Measurements from ENCODE around the gene PLGRKT.
"Not testable (repeated sequence)": the region's sequence is repeated elsewhere in the genome, so short reads cannot be mapped to it uniquely, and the experiment has no call there.

The PLGRKT gene

DNA sequence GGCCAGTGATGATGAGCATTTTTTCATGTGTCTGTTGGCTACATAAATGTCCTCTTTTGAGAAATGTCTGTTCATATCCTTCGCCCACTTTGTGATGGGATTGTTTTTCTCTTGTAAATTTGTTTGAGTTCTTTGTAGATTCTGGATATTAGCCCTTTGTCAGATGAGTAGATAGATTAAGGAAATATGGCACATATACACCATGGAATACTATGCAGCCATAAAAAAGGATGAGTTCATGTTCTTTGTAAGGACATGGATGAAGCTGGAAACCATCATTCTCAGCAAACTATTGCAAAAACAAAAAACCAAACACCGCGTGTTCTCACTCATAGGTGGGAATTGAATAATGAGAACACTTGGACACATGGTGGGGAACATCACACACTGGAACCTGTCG, 7.4 kb upstream of the PLGRKT start:
- not testable (repeated sequence) for H3K27ac ChIP-seq (ENCODE audit: low read depth in 2 of 2, low read length in 2 of 2); H3K4me3 ChIP-seq (ENCODE audit: low read length in 2 of 2); H3K9ac ChIP-seq (ENCODE audit: low read depth in 1 of 2, low read length in 2 of 2); H3K4me1 ChIP-seq (ENCODE audit: control insufficient read depth in 2 of 2, insufficient read depth in 2 of 2, low read length in 2 of 2); H3K27me3 ChIP-seq (ENCODE audit: control insufficient read depth in 2 of 2, insufficient read depth in 2 of 2, low read length in 2 of 2); H3K9me3 ChIP-seq (ENCODE audit: control insufficient read depth in 2 of 2, low read length in 2 of 2); H3K36me3 ChIP-seq (ENCODE audit: control insufficient read depth in 2 of 2, insufficient read depth in 2 of 2, low read length in 2 of 2)

DNA sequence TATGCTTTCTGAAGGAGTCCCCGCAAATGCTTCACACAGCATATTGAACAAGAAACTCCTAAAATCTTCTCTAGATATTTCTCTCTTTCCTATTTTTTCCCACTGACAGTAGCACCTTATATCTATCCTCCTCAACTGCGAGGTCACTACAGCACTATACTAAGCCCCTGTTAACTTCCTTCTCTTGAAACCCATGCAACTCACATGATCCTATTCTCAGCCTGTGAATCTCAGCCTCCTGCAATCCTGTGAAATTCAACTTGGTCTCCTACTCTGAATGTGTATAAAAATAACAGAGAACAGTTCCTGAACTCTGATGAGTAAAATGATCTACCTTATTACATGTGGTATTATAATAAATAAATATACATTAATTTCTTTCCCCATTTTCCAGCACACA, 6.1 kb upstream of the PLGRKT start:
- H3K27ac ChIP-seq (ENCODE audit: low read depth in 2 of 2, low read length in 2 of 2) = no peak overlapping the region
- no peak overlapping the region for H3K4me3 ChIP-seq (ENCODE audit: low read length in 2 of 2)
- no peaks in the 10 kb centered on the region for H3K27me3 ChIP-seq (ENCODE audit: control insufficient read depth in 2 of 2, insufficient read depth in 2 of 2, low read length in 2 of 2)
- no peaks in the 10 kb centered on the region for H3K9me3 ChIP-seq (ENCODE audit: control insufficient read depth in 2 of 2, low read length in 2 of 2)
- peaks cover 0 to 1% of the 10 kb centered on the region in 2 donors for H3K4me1 ChIP-seq (ENCODE audit: control insufficient read depth in 2 of 2, insufficient read depth in 2 of 2, low read length in 2 of 2)
- no peak overlapping the region for H3K9ac ChIP-seq (ENCODE audit: low read depth in 1 of 2, low read length in 2 of 2)
- no peaks in the 10 kb centered on the region for H3K36me3 ChIP-seq (ENCODE audit: control insufficient read depth in 2 of 2, insufficient read depth in 2 of 2, low read length in 2 of 2)

DNA sequence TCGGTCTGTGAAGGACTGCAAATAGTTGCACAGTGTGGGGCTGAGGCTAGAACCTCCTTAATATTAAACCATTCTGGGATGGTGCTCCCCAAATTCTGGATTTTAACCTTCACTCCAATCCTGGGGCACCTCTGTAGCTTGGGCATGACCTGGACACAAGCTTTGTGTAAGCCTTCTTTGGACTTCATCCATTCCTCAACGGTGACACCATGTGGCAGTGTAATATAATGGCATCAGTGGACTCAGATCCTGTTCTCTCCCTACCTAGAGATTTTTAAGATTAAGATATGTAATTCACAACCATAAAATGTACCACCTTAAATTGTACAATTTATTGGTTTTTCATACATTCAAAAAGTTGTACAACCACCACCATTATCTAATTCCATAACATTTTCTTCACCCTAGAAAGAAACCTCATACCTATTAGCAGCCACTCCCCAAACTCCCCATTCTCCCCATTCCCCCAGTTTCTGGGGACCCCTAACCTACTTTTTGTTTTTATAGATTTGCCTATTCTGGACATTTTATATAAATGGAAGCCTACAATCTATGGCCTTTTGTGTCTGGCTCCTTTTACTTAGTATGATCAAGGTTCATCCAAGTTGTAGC, 4.8 kb upstream of the PLGRKT start:
- Histone ChIP-seq H3K9ac (ENCODE audit: low read depth in 1 of 2, low read length in 2 of 2) (no peak overlapping the region), H3K4me1 (ENCODE audit: control insufficient read depth in 2 of 2, insufficient read depth in 2 of 2, low read length in 2 of 2) (peaks cover 5 to 10% of the 10 kb centered on the region in 2 donors), H3K9me3 (ENCODE audit: control insufficient read depth in 2 of 2, low read length in 2 of 2) (no peaks in the 10 kb centered on the region), H3K36me3 (ENCODE audit: control insufficient read depth in 2 of 2, insufficient read depth in 2 of 2, low read length in 2 of 2) (no peaks in the 10 kb centered on the region), H3K27ac (ENCODE audit: low read depth in 2 of 2, low read length in 2 of 2) (no peak overlapping the region), H3K4me3 (ENCODE audit: low read length in 2 of 2) (no peak overlapping the region), H3K27me3 (ENCODE audit: control insufficient read depth in 2 of 2, insufficient read depth in 2 of 2, low read length in 2 of 2) (no peaks in the 10 kb centered on the region)

DNA sequence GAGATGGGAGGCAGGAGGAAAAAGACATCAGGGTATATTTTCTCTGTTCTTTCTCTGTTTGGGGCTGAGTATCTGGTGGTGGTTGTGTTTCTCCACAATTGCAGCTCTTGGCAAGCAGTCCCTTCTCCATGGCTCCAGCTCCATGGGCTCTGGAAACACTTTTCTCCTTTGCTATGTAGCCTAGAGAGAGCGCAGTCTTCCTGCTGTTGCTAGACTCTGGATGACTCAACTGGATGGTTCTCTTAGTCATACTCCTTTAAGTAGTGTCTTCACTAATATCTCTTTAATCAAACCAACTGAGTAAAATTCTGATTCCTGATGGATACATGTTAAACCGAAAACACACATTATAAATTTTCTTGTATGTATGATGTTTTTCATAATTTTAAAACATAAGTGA, 3.3 kb upstream of the PLGRKT start:
- Histone ChIP-seq H3K27ac (ENCODE audit: low read depth in 2 of 2, low read length in 2 of 2) (no peak overlapping the region), H3K36me3 (ENCODE audit: control insufficient read depth in 2 of 2, insufficient read depth in 2 of 2, low read length in 2 of 2) (peaks cover 0 to under 1% of the 10 kb centered on the region in 2 donors), H3K27me3 (ENCODE audit: control insufficient read depth in 2 of 2, insufficient read depth in 2 of 2, low read length in 2 of 2) (no peaks in the 10 kb centered on the region), H3K9ac (ENCODE audit: low read depth in 1 of 2, low read length in 2 of 2) (no peak overlapping the region), H3K9me3 (ENCODE audit: control insufficient read depth in 2 of 2, low read length in 2 of 2) (no peaks in the 10 kb centered on the region), H3K4me1 (ENCODE audit: control insufficient read depth in 2 of 2, insufficient read depth in 2 of 2, low read length in 2 of 2) (peaks cover 7 to 15% of the 10 kb centered on the region in 2 donors), H3K4me3 (ENCODE audit: low read length in 2 of 2) (no peak overlapping the region)

DNA sequence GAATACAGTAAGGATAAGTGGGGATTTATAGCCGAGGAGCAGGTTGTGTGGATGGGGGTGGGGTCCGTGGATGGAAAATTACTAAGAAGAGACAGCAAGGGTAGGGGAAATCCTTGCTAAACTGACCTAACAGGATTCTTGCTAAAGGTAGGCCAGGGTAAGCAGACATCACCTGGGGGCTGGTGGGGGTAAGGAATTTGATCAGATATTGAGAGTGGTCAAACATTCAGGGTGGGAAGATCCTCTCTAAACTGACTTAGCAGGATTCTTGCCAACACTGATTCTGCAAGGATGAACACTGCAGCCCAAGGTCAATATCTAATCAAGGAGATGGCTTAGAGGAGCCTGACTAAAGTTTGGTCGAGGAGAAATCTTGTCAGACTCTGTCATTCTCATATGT, 2.7 kb upstream of the PLGRKT start:
- no peaks in the 10 kb centered on the region for H3K27me3 ChIP-seq (ENCODE audit: control insufficient read depth in 2 of 2, insufficient read depth in 2 of 2, low read length in 2 of 2)
- peaks cover 0 to 6% of the 10 kb centered on the region in 2 donors for H3K36me3 ChIP-seq (ENCODE audit: control insufficient read depth in 2 of 2, insufficient read depth in 2 of 2, low read length in 2 of 2)
- H3K4me3 ChIP-seq (ENCODE audit: low read length in 2 of 2) = no peak overlapping the region
- H3K9ac ChIP-seq (ENCODE audit: low read depth in 1 of 2, low read length in 2 of 2) = no peak overlapping the region
- no peak overlapping the region for H3K27ac ChIP-seq (ENCODE audit: low read depth in 2 of 2, low read length in 2 of 2)
- H3K9me3 ChIP-seq (ENCODE audit: control insufficient read depth in 2 of 2, low read length in 2 of 2) = no peaks in the 10 kb centered on the region
- peaks cover 7 to 21% of the 10 kb centered on the region in 2 donors for H3K4me1 ChIP-seq (ENCODE audit: control insufficient read depth in 2 of 2, insufficient read depth in 2 of 2, low read length in 2 of 2)

DNA sequence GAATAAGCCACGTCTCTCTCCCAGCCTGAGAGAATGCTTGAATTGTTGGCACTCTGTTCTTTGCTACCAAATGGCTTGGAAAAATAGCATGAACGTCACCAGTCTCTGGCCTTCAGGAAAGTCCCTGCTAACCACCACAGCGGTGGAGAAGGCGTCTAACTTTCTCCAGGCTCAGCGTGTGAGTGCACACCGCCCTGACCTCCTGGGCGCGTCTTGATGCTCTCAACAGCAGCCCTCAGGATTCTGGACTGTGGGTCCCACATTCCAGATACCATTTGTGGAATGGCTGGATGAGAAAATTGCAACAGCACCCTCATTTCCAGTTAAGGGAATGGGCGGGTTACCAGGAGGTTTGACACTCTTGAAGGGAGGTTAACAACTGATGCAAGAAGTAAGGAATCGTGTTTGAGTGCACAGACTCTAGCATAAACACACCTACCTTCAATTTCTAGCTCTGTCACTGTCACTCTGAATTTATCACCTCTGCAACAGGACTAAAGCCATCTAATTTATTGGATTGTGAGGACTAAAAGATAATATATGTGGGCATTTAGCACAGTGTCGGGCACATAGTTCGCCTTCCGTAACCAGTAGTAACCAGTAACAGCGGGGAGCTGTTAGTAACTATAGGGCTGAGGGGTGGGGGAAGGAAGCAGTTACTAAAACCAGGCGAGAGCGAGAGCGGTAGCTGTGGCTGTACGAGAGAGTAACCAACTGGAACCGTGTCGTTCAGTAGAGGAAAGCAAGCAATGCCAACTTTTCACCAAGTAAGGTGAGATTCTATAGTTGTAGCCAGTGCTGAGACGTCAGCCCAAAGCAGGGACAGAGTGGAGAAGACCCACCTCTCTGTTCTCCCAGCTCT, 807 bp upstream of the PLGRKT start:
- H3K27ac ChIP-seq (ENCODE audit: low read depth in 2 of 2, low read length in 2 of 2) = peak overlapping the region; percentile 96 to 97
- peak overlapping the region; percentile 63 to 89 for H3K9ac ChIP-seq (ENCODE audit: low read depth in 1 of 2, low read length in 2 of 2)
- no peaks in the 10 kb centered on the region for H3K9me3 ChIP-seq (ENCODE audit: control insufficient read depth in 2 of 2, low read length in 2 of 2)
- peaks cover 7 to 24% of the 10 kb centered on the region in 2 donors for H3K4me1 ChIP-seq (ENCODE audit: control insufficient read depth in 2 of 2, insufficient read depth in 2 of 2, low read length in 2 of 2)
- peak overlapping the region; percentile 70 to 78 for H3K4me3 ChIP-seq (ENCODE audit: low read length in 2 of 2)
- H3K36me3 ChIP-seq (ENCODE audit: control insufficient read depth in 2 of 2, insufficient read depth in 2 of 2, low read length in 2 of 2) = peaks cover 0 to 11% of the 10 kb centered on the region in 2 donors
- H3K27me3 ChIP-seq (ENCODE audit: control insufficient read depth in 2 of 2, insufficient read depth in 2 of 2, low read length in 2 of 2) = no peaks in the 10 kb centered on the region

DNA sequence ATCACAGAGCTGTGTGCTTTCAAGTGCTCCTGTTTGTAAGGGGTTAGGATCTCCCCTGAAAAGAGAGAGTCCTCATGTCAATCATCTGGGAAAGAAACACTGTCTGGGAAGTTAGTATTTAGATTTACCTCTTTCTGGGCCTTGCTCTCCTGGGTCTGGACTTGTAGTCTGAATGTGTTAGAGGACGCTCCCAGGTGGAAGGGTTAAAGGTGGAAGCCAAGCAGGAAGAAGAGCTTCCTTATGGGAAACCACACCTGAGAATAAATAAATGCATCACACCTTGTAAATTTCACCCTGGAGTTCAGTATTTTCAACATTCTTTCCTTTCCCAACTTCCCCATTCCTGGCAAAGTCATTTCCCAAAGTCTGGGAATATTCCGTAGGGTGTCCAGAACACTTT, 1.3 kb downstream of the PLGRKT start:
- Histone ChIP-seq H3K27me3 (ENCODE audit: control insufficient read depth in 2 of 2, insufficient read depth in 2 of 2, low read length in 2 of 2) (no peaks in the 10 kb centered on the region), H3K4me3 (ENCODE audit: low read length in 2 of 2) (peak overlapping the region; percentile 70 to 78), H3K9ac (ENCODE audit: low read depth in 1 of 2, low read length in 2 of 2) (peak overlapping the region in 1 of 2 donors; percentile 89), H3K9me3 (ENCODE audit: control insufficient read depth in 2 of 2, low read length in 2 of 2) (no peaks in the 10 kb centered on the region), H3K36me3 (ENCODE audit: control insufficient read depth in 2 of 2, insufficient read depth in 2 of 2, low read length in 2 of 2) (peaks cover 0 to 15% of the 10 kb centered on the region in 2 donors), H3K27ac (ENCODE audit: low read depth in 2 of 2, low read length in 2 of 2) (peak overlapping the region; percentile 96 to 97), H3K4me1 (ENCODE audit: control insufficient read depth in 2 of 2, insufficient read depth in 2 of 2, low read length in 2 of 2) (peaks cover 7 to 24% of the 10 kb centered on the region in 2 donors)

DNA sequence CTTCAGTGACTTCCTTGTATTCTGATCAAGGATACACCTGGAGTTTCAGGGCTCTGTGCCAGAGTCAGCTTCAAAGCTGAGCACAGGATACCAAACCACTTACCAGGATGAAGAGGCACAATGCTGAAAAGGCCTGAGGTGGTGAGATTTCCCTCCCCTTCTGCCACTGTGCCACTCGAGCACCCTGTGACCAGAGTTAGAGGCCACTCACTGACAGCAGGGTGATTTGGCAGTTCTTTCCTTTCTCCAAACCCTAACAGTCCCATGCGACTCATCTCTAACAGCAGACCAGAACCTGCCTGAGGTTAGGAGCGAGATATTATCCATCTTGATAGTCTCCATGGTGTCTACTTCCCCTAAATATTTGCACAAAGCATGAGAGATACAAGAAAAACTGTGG, 1.8 kb downstream of the PLGRKT start:
- Histone ChIP-seq H3K36me3 (ENCODE audit: control insufficient read depth in 2 of 2, insufficient read depth in 2 of 2, low read length in 2 of 2) (peaks cover 0 to 16% of the 10 kb centered on the region in 2 donors), H3K27ac (ENCODE audit: low read depth in 2 of 2, low read length in 2 of 2) (peak overlapping the region; percentile 96 to 97)

DNA sequence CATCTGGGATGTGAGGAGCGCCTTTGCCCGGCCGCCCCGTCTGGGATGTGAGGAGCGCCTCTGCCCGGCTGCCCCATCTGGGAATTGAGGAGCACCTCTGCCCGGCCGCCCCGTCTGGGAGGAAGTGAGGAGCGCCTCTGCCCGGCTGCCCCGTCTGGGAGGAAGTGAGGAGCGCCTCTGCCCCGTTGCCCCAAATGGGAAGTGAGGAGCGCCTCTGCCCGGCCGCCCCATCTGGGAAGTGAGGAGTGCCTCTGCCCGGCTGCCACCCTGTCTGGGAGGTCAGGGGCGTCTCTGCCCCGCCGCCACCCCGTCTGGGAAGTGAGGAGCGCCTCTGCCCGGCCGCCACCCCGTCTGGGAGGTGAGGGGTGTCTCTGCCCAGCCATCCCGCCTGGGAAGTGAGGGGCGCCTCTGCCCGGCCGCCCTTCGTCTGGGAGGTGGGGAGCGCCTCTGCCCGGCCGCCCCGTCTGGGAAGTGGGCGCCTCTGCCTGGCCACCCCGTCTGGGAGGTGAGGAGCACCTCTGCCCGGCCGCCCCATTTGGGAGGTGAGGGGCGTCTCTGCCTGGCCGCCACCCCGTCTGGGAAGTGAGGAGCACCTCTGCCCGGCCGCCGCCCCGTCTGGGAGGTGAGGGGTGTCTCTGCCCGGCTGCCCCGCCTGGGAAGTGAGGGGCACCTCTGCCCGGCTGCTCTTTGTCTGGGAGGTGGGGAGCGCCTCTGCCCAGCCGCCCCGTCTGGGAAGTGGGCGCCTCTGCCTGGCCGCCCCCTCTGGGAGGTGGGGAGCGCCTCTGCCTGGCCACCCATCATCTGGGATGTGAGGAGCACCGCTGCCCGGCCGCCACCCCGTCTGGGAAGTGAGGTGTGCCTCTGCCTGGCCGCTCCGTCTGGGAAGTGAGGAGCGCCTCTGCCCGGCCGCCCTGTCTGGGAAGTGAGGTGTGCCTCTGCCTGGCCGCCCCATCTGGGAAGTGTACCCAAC, 3.6 kb downstream of the PLGRKT start:
- not testable (repeated sequence) for H3K27me3 ChIP-seq (ENCODE audit: control insufficient read depth in 2 of 2, insufficient read depth in 2 of 2, low read length in 2 of 2); H3K9me3 ChIP-seq (ENCODE audit: control insufficient read depth in 2 of 2, low read length in 2 of 2); H3K9ac ChIP-seq (ENCODE audit: low read depth in 1 of 2, low read length in 2 of 2); H3K27ac ChIP-seq (ENCODE audit: low read depth in 2 of 2, low read length in 2 of 2); H3K4me3 ChIP-seq (ENCODE audit: low read length in 2 of 2)
- H3K4me1 ChIP-seq (ENCODE audit: control insufficient read depth in 2 of 2, insufficient read depth in 2 of 2, low read length in 2 of 2) = peaks cover 7 to 24% of the 10 kb centered on the region in 2 donors
- H3K36me3 ChIP-seq (ENCODE audit: control insufficient read depth in 2 of 2, insufficient read depth in 2 of 2, low read length in 2 of 2) = peaks cover 3 to 27% of the 10 kb centered on the region in 2 donors

More for the DNA sequence above, 1.8 kb downstream of the PLGRKT start:
- no peaks in the 10 kb centered on the region for H3K9me3 ChIP-seq (ENCODE audit: control insufficient read depth in 2 of 2, low read length in 2 of 2)
- peak overlapping the region in 1 of 2 donors; percentile 89 for H3K9ac ChIP-seq (ENCODE audit: low read depth in 1 of 2, low read length in 2 of 2)
- peak overlapping the region; percentile 17 to 78 for H3K4me3 ChIP-seq (ENCODE audit: low read length in 2 of 2)
- H3K27me3 ChIP-seq (ENCODE audit: control insufficient read depth in 2 of 2, insufficient read depth in 2 of 2, low read length in 2 of 2) = no peaks in the 10 kb centered on the region
- H3K4me1 ChIP-seq (ENCODE audit: control insufficient read depth in 2 of 2, insufficient read depth in 2 of 2, low read length in 2 of 2) = peaks cover 7 to 24% of the 10 kb centered on the region in 2 donors
